ENCODE results near the gene TRIM44. TPM values are rescaled to one million over a fixed set of nuclear protein-coding genes. Genes with fewer than 3 reads are reported as not detected.

TRIM44 gene
- total and polyA plus RNA-seq, 2 donors (not counting 3 experiments of a cell fraction or from before 2014, with no cell fraction given) = 31.7 to 72.0 TPM

GRCh38 chr11:35723493-35723892 is 60.9 kb downstream of the TRIM44 start:
- no peak for TF ChIP-seq CTCF (IDR thresholded peaks at IDR 0.05; ENCODE audit: extremely low read depth in 1 of 2, insufficient read depth in 1 of 2, low read depth in 1 of 2, low read length in 2 of 2)
- TF ChIP-seq EZH2 (IDR thresholded peaks at IDR 0.05; ENCODE audit: borderline replicate concordance, low read depth, low read length, severe bottlenecking) = no peak
- no peak for TF ChIP-seq MAX (IDR thresholded peaks at IDR 0.05; ENCODE audit: insufficient read depth, insufficient read length)
- TF ChIP-seq JUN (IDR thresholded peaks at IDR 0.05; ENCODE audit: borderline replicate concordance, insufficient read depth, insufficient read length, low read depth) = no peak
- no peak for TF ChIP-seq MYC (IDR thresholded peaks at IDR 0.05; ENCODE audit: low read depth, low read length)
- no peak for TF ChIP-seq FOS (IDR thresholded peaks at IDR 0.05; ENCODE audit: borderline replicate concordance, insufficient read depth, low read length)
- TF ChIP-seq GATA2 (IDR thresholded peaks at IDR 0.05; ENCODE audit: insufficient read depth, insufficient read length, low read depth, low read length) = no peak
- no peak for TF ChIP-seq POLR2AphosphoS5 (IDR thresholded peaks at IDR 0.05; ENCODE audit: insufficient read depth, low read depth, low read length)
- TF ChIP-seq POLR2A (IDR thresholded peaks at IDR 0.05; ENCODE audit: low read depth, low read length) = no peak
- Histone ChIP-seq H3K9me3 (replicated peaks; ENCODE audit: control insufficient read depth, insufficient read depth, low read length) (no peaks in the 10 kb centered on the region), H3K9ac (replicated peaks; ENCODE audit: extremely low read depth, insufficient read depth, low read length) (no peak overlapping the region), H3K79me2 (ENCODE audit: control insufficient read depth, insufficient read depth, low read length) (peaks cover 16% of the 10 kb centered on the region), H3K27ac (ENCODE audit: insufficient read depth, low read depth, low read length) (no peak overlapping the region), H3K4me3 (replicated peaks in 1 of 3; ENCODE audit: insufficient read depth in 1 of 3, low read depth in 1 of 3, low read length in 3 of 3) (no peak overlapping the region), H3K9me1 (replicated peaks; ENCODE audit: control insufficient read depth, extremely low read depth, insufficient read depth, low read length) (no peaks in the 10 kb centered on the region), H3K4me1 (ENCODE audit: control insufficient read depth, extremely low read depth, insufficient read depth, low read length) (no peaks in the 10 kb centered on the region), H3K4me2 (ENCODE audit: insufficient read depth, low read length) (no peak overlapping the region), H4K20me1 (replicated peaks; ENCODE audit: control insufficient read depth, extremely low read depth, insufficient read depth, low read length) (peaks cover 8% of the 10 kb centered on the region), H2AFZ (ENCODE audit: low read depth, low read length) (no peak overlapping the region), H3K36me3 (ENCODE audit: control insufficient read depth in 2 of 2, extremely low read depth in 1 of 2, insufficient read depth in 2 of 2, low read length in 2 of 2) (peaks cover 0 to 3% of the 10 kb centered on the region in 2 experiments), H3K27me3 (ENCODE audit: control insufficient read depth in 2 of 2, insufficient read depth in 2 of 2, low read length in 2 of 2) (no peaks in the 10 kb centered on the region)
- intact Hi-C loops (cut with micrococcal nuclease) (no loop called here), dilution Hi-C loops (cut with MboI; ENCODE audit: extremely low pct_ligation_motif_present, low sequenced_read_pairs) (no loop called here)
- no TSS peak for BruUV-seq (replicated peaks)
- ChIA-PET CTCF (interaction anchor here (1.2 to 1.5 kb wide), 2 partner anchors 11 to 99 kb away, joined by 3 to 6 read pairs; no protein-coding TSS in a partner anchor), POLR2A (no interaction called here)
- FAIRE-seq (no peak), DNase-seq (ENCODE audit: low read depth, low spot score) (no peak)
